AG04449 (cell line): ENCODE results near the gene SLC22A31.

Experiments used
- CTCF ChIA-PET: fragments of 350-600 bp; formaldehyde crosslinking; extraction: SDS; loops from one replicate; lab custom pipeline; 2021; ENCODE audit warnings: antibody characterized with exemption; lab: Yijun Ruan, JAX
- POLR2A ChIA-PET: fragments of 400-600, 350-600 bp; formaldehyde crosslinking; extraction: SDS; loops from one replicate; lab custom pipeline; 2020; ENCODE audit warnings: antibody characterized with exemption, inconsistent platforms; lab: Yijun Ruan, JAX
- DNase-seq: peaks from one replicate; pipeline ENCODE4 v3.0.0-alpha.2; 2010; ENCODE audit warnings: low read depth, low spot score
- H3K4me3 ChIP-seq: 2 replicates; pipeline ENCODE4 v1.5.1; 2011; ENCODE audit warnings: low read depth, mild to moderate bottlenecking, control low read depth, low read length
- CTCF ChIP-seq: IDR thresholded peaks from one replicate; pipeline ENCODE4 v1.5.1; 2011; ENCODE audit warnings: mild to moderate bottlenecking, moderate library complexity, low read length, control low read depth, inconsistent platforms; ENCODE audit not compliant: insufficient read depth; ENCODE audit errors: missing control alignments

SLC22A31 gene

DNA sequence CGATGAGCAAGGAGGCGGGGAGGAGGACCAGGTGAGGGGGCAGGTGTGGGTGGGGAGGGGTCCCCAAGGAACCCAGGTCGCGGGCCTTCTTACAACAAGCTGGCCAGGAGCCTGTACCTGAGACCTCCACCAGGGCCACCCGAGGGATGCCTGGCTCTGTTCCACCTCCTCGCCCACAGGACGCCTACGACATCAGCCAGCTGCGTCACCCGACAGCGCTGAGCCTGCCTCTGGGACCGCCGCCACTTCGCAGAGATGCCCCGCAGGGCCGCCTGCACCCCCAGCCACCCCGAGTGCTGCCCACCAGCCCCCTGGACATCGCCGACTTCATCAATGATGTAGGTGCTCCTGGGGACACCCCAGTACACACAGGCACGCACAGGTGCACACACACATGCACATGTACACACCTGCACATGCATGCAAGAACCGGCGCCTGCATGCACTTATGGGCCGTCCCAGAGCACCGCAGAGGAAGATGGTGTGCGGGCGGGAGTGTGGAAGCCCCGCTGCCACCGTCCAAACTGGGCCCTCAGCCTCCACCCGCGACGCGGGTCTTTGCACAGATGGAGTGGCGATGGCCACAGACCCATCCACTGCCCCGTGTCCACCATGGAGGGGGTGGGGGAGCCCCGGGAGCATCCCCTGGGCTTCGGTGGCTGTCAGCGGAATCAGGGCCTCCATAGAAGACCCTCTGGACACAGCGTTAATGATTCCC lies 6.6 kb downstream of the SLC22A31 start:
- DNase-seq, result no peak
- CTCF ChIA-PET, result interaction anchor here (1.4 to 1.5 kb wide), 3 partner anchors 9 to 24 kb away, joined by 3 to 5 read pairs (median 4); partner anchors contain the start of gene ZNF778
- no peak for TF ChIP-seq CTCF
- POLR2A ChIA-PET, result no interaction called here
- H3K4me3 ChIP-seq, result peak overlapping the region; percentile 29

GRCh38 chr16:89192956-89193575 lies 7.3 kb downstream of the SLC22A31 start:
- ChIA-PET CTCF (interaction anchor here (0.7 to 1.5 kb wide), 4 partner anchors 12 to 449 kb away, joined by 3 to 5 read pairs (median 3); partner anchors contain the start of gene ZNF778), POLR2A (interaction anchor here (0.7 to 1.1 kb wide), 2 partner anchors 15 to 25 kb away, joined by 3 to 7 read pairs; partner anchors contain the start of gene ZNF778)
- DNase-seq, result peak; percentile 26
- no peak for TF ChIP-seq CTCF
- H3K4me3 ChIP-seq, result peak overlapping the region; percentile 29

GRCh38 chr16:89192186-89192955 lies 8.0 kb downstream of the SLC22A31 start:
- POLR2A ChIA-PET, result interaction anchor here (0.7 to 1.1 kb wide), 2 partner anchors 15 to 25 kb away, joined by 3 to 7 read pairs; partner anchors contain the start of gene ZNF778
- CTCF ChIA-PET, result interaction anchor here (0.7 to 1.5 kb wide), 4 partner anchors 13 to 449 kb away, joined by 3 to 5 read pairs (median 3); partner anchors contain the start of gene ZNF778
- H3K4me3 ChIP-seq, result peak overlapping the region; percentile 69
- peak; percentile 76 for DNase-seq

DNA sequence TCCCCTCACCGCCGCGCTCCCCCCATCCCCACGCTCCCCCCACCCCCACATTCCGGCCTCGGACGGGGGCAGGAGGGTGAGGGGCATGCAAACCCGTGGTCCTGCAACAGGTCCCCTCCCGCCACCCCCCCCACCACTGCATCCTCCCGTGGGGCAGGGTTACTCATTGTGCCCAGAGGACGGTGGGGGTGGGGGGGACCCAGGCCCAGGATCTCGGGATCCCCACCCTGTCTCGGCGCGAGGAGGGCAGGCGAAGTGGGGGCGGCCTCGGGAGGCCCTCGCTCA lies 8.5 kb downstream of the SLC22A31 start:
- peak overlapping the region; percentile 69 for H3K4me3 ChIP-seq
- TF ChIP-seq CTCF, result no peak
- POLR2A ChIA-PET, result no interaction called here
- CTCF ChIA-PET, result no interaction called here
- no peak for DNase-seq

DNA sequence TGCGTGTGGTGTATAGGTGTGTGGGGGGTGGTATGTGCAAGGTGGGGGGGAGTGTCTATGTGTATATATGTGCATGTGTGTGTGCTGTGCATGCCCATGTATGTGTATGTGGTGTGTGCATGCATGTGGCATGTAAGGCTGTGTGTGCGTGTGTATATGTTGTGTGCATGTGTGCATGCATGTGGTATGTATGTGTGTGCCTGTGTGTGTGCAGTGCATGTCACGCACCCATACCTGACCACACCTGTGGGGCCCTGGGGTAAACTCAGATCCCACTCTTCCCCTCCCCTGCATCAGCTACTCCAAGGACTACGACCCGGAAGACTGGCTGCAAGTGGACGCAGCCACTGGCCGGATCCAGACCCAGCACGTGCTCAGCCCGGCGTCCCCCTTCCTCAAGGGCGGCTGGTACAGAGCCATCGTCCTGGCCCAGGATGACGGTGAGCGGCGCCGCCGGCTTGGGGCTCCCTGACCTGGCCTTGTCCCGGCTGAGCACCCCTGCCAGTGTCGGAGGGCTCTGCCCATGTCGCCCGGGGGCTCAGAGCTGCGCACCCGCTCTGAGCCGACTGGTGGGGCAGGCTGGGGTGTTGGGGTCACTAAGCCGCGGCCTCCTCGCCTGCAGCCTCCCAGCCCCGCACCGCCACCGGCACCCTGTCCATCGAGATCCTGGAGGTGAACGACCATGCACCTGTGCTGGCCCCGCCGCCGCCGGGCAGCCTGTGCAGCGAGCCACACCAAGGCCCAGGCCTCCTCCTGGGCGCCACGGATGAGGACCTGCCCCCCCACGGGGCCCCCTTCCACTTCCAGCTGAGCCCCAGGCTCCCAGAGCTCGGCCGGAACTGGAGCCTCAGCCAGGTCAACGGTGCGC lies 9.1 kb downstream of the SLC22A31 start:
- TF ChIP-seq CTCF, result no peak
- CTCF ChIA-PET, result interaction anchor here (0.9 kb wide), 1 partner anchor 85 kb away, joined by 3 read pairs; no protein-coding TSS in a partner anchor
- peak overlapping the region; percentile 69 for H3K4me3 ChIP-seq
- POLR2A ChIA-PET, result no interaction called here
- no peak for DNase-seq
